Parietal lobe (tissue), 1 donor: ENCODE results near the gene KRT31. TPM values are rescaled to one million over a fixed set of nuclear protein-coding genes. Genes with fewer than 3 reads are reported as not detected.

ENCODE experiments used
- total RNA-seq: library from RNA; depleted of rRNA; stranded (reverse); fragments of >200 nt; gene quantifications from one replicate; pipeline ENCODE4 v1.2.3, GENCODE V29; 2014

Gene KRT31
- 0.94 TPM for total RNA-seq

GRCh38 chr17:41396996-41397660 is at the start of gene KRT31:
Gene KRT31 (minus strand): TSS chr17:41397608. CDS start chr17:41397539, 69 bp downstream.

GRCh38 chr17:41440531-41441033 is 43.2 kb upstream of the KRT31 start, which contains the start of gene KRT38:
Gene KRT38 (minus strand): TSS chr17:41440983. CDS start chr17:41440921, 62 bp downstream.

GRCh38 chr17:41424111-41424635 is 26.8 kb upstream of the KRT31 start, which contains the start of gene KRT37:
Gene KRT37 (minus strand): TSS chr17:41424585. CDS start chr17:41424523, 62 bp downstream.

GRCh38 chr17:41381943-41382342 is 15.5 kb downstream of the KRT31 start, which contains the start of gene KRT34:
Gene KRT34 (minus strand): TSS chr17:41382306. CDS start chr17:41382246, 60 bp downstream.

GRCh38 chr17:41369713-41370112 is 27.7 kb downstream of the KRT31 start, which contains the start of gene KRT33B:
Gene KRT33B (minus strand): TSS chr17:41369813. CDS start chr17:41369750, 63 bp downstream.

GRCh38 chr17:41350381-41350878 is 47.0 kb downstream of the KRT31 start, which contains the start of gene KRT33A:
Gene KRT33A (minus strand): TSS chr17:41350828. CDS start chr17:41350767, 61 bp downstream.

Other genes starting within 250 kb of the KRT31 start
- not detected for gene KRTAP4-5, start 247.8 kb downstream of the KRT31 start, total RNA-seq
- gene KRTAP4-4, start 236.9 kb downstream of the KRT31 start, total RNA-seq = not detected
- not detected for gene KRTAP4-3, start 229.4 kb downstream of the KRT31 start, total RNA-seq
- not detected for gene KRTAP4-2, start 219.4 kb downstream of the KRT31 start, total RNA-seq
- not detected for gene KRTAP4-1, start 212.7 kb downstream of the KRT31 start, total RNA-seq
- not detected for gene KRTAP9-1, start 207.7 kb downstream of the KRT31 start, total RNA-seq
- gene KRTAP9-2, start 171.0 kb downstream of the KRT31 start, total RNA-seq = not detected
- not detected for gene KRTAP9-3, start 165.2 kb downstream of the KRT31 start, total RNA-seq
- gene KRTAP9-8, start 159.6 kb downstream of the KRT31 start, total RNA-seq = not detected
- gene KRTAP9-4, start 147.9 kb downstream of the KRT31 start, total RNA-seq = not detected
- not detected for gene KRTAP9-9, start 142.2 kb downstream of the KRT31 start, total RNA-seq
- not detected for gene KRTAP9-6, start 132.2 kb downstream of the KRT31 start, total RNA-seq
- gene KRTAP9-7, start 121.9 kb downstream of the KRT31 start, total RNA-seq = not detected
- not detected for gene KRTAP29-1, start 94.8 kb downstream of the KRT31 start, total RNA-seq
- not detected for gene KRTAP16-1, start 88.3 kb downstream of the KRT31 start, total RNA-seq
- not detected for gene KRTAP17-1, start 81.9 kb downstream of the KRT31 start, total RNA-seq
- gene KRT33A, start 46.8 kb downstream of the KRT31 start, total RNA-seq = not detected
- not detected for gene KRT33B, start 27.8 kb downstream of the KRT31 start, total RNA-seq
- 0.94 TPM for gene KRT34, start 15.3 kb downstream of the KRT31 start, total RNA-seq
- not detected for gene KRT37, start 27.0 kb upstream of the KRT31 start, total RNA-seq
- gene KRT38, start 43.4 kb upstream of the KRT31 start, total RNA-seq = not detected
- gene KRT32, start 69.8 kb upstream of the KRT31 start, total RNA-seq = not detected
- not detected for gene KRT35, start 83.5 kb upstream of the KRT31 start, total RNA-seq
- gene KRT36, start 92.3 kb upstream of the KRT31 start, total RNA-seq = not detected
- not detected for gene KRT13, start 108.0 kb upstream of the KRT31 start, total RNA-seq
- gene KRT15, start 121.3 kb upstream of the KRT31 start, total RNA-seq = not detected
- gene KRT19, start 130.7 kb upstream of the KRT31 start, total RNA-seq = 5.9 TPM
- gene KRT9, start 174.5 kb upstream of the KRT31 start, total RNA-seq = not detected
- gene KRT14, start 189.3 kb upstream of the KRT31 start, total RNA-seq = not detected
- not detected for gene KRT16, start 215.2 kb upstream of the KRT31 start, total RNA-seq
- gene KRT17, start 227.0 kb upstream of the KRT31 start, total RNA-seq = not detected